ENCODE measurements around the gene ACSF3. TPM values are rescaled to one million over a fixed set of nuclear protein-coding genes. Genes with fewer than 3 reads are reported as not detected.
A peak's percentile ranks its signal among the peaks of the same experiment; 100 is the strongest.

Gene ACSF3
- total RNA-seq, 2 experiments from 2014 or later, result 38.6 to 45.1 TPM

DNA sequence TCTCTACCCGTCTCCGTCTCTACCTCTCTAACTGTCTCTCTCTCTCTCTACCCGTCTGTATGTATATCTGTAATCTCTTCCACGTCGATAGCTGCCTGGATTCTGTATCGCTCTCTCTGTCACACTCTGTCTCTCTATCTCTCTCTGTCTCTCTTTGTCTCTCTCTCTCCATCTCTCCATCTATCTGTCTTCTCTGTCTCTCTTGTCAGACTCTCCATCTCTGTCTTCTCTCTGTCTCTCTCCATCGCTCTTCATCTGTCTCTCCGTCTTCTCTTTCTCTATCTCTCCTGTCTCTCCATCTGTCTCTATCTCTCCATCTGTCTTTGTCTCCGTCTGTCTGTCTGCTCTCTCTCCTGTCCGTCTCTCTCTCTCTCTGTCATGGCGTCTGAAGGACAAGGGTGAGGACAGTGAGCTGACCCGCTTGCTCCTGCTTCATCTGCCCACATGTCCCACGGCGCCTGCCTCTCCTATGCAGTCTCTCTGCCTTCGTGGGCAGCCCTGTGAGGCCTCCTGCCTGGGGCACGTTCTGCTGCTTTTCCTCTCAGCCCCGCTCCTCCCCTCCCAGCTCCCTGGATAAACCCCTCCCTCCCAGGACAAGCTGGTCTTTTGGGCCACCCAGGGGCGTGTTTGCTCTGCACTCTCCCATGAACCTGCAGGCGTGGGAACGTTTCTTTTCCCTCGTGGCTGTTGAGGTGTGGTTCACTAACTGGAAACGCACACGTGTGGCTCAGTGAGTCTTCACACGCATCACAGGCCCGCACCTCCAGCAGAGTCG lies 18.9 kb downstream of the ACSF3 start:
- Mint-ChIP-seq H3K27ac (no peak overlapping the region), H3K4me3 (no peak overlapping the region)
- CTCF ChIA-PET, result no interaction called here

GRCh38 chr16:89113152-89113547 lies 19.5 kb downstream of the ACSF3 start:
- no peaks in the 10 kb centered on the region for H3K27me3 Mint-ChIP-seq (ENCODE audit: low read depth)
- ATAC-seq, result no peak

More for the DNA sequence above, 18.9 kb downstream of the ACSF3 start:
- H3K27me3 Mint-ChIP-seq (ENCODE audit: low read depth), result no peaks in the 10 kb centered on the region
- POLR2A ChIA-PET, result no interaction called here
- H3K4me1 Mint-ChIP-seq (ENCODE audit: low read depth), result peaks cover 33% of the 10 kb centered on the region
- H3K36me3 Mint-ChIP-seq (ENCODE audit: low read depth), result peaks cover 45% of the 10 kb centered on the region
- H3K9me3 Mint-ChIP-seq (ENCODE audit: insufficient read depth), result no peaks in the 10 kb centered on the region
- DNase-seq, result no peak
- ATAC-seq, result no peak

GRCh38 chr16:89113661-89114060 lies 20.0 kb downstream of the ACSF3 start:
- Mint-ChIP-seq H3K9me3 (ENCODE audit: insufficient read depth) (no peaks in the 10 kb centered on the region), H3K4me1 (ENCODE audit: low read depth) (peaks cover 33% of the 10 kb centered on the region), H3K27me3 (ENCODE audit: low read depth) (no peaks in the 10 kb centered on the region), H3K4me3 (no peak overlapping the region), H3K36me3 (ENCODE audit: low read depth) (peaks cover 39% of the 10 kb centered on the region), H3K27ac (no peak overlapping the region)
- no peak for DNase-seq
- ATAC-seq, result no peak
- CTCF ChIA-PET, result no interaction called here
- POLR2A ChIA-PET, result no interaction called here

More at GRCh38 chr16:89113152-89113547, 19.5 kb downstream of the ACSF3 start:
- Mint-ChIP-seq H3K9me3 (ENCODE audit: insufficient read depth) (no peaks in the 10 kb centered on the region), H3K27ac (no peak overlapping the region), H3K4me1 (ENCODE audit: low read depth) (peaks cover 33% of the 10 kb centered on the region), H3K4me3 (no peak overlapping the region), H3K36me3 (ENCODE audit: low read depth) (peaks cover 44% of the 10 kb centered on the region)
- no peak for DNase-seq
- POLR2A ChIA-PET, result no interaction called here
- CTCF ChIA-PET, result no interaction called here

- H3K4me3 Mint-ChIP-seq, result peak overlapping the region; percentile 71
Measured at GRCh38 chr16:89114159-89114981, 20.7 kb downstream of the ACSF3 start.

GRCh38 chr16:89115216-89115861 lies 21.7 kb downstream of the ACSF3 start:
- CTCF ChIA-PET, result interaction anchor here (1.0 to 1.7 kb wide), 4 partner anchors 18 to 304 kb away, joined by 3 to 8 read pairs (median 3); partner anchors contain the start of gene APRT

More at GRCh38 chr16:89114159-89114981, 20.7 kb downstream of the ACSF3 start:
- Mint-ChIP-seq H3K27ac (peak overlapping the region; percentile 95), H3K36me3 (ENCODE audit: low read depth) (peaks cover 42% of the 10 kb centered on the region), H3K27me3 (ENCODE audit: low read depth) (no peaks in the 10 kb centered on the region), H3K4me1 (ENCODE audit: low read depth) (peaks cover 37% of the 10 kb centered on the region), H3K9me3 (ENCODE audit: insufficient read depth) (no peaks in the 10 kb centered on the region)
- ChIA-PET POLR2A (interaction anchor here (1.0 to 2.3 kb wide), 2 partner anchors 17 to 27 kb away, joined by 3 to 24 read pairs; no protein-coding TSS in a partner anchor), CTCF (interaction anchor here (1.7 kb wide), 1 partner anchor 18 kb away, joined by 8 read pairs; no protein-coding TSS in a partner anchor)
- DNase-seq (no peak), ATAC-seq (peak; percentile 4)

GRCh38 chr16:89116341-89117226 lies 22.9 kb downstream of the ACSF3 start:
- ChIA-PET CTCF (interaction anchor here (1.0 to 1.7 kb wide), 4 partner anchors 19 to 305 kb away, joined by 3 to 8 read pairs (median 3); partner anchors contain the start of gene APRT), POLR2A (interaction anchor here (2.1 to 2.3 kb wide), 2 partner anchors 19 to 23 kb away, joined by 8 to 24 read pairs; partner anchors contain the start of gene ACSF3)
- DNase-seq, result no peak
- Mint-ChIP-seq H3K4me3 (no peak overlapping the region), H3K36me3 (ENCODE audit: low read depth) (peaks cover 55% of the 10 kb centered on the region), H3K27me3 (ENCODE audit: low read depth) (no peaks in the 10 kb centered on the region), H3K4me1 (ENCODE audit: low read depth) (peaks cover 42% of the 10 kb centered on the region), H3K9me3 (ENCODE audit: insufficient read depth) (no peaks in the 10 kb centered on the region), H3K27ac (peak overlapping the region; percentile 95)
- ATAC-seq, result no peak

More at GRCh38 chr16:89115216-89115861, 21.7 kb downstream of the ACSF3 start:
- ATAC-seq, result peak; percentile 97
- POLR2A ChIA-PET, result interaction anchor here (0.5 to 2.3 kb wide), 5 partner anchors 18 to 438 kb away, joined by 3 to 24 read pairs (median 3); partner anchors contain the start of gene ACSF3
- peak; percentile 93 for DNase-seq
- Mint-ChIP-seq H3K9me3 (ENCODE audit: insufficient read depth) (no peaks in the 10 kb centered on the region), H3K4me3 (peak overlapping the region; percentile 71), H3K36me3 (ENCODE audit: low read depth) (peaks cover 46% of the 10 kb centered on the region), H3K4me1 (ENCODE audit: low read depth) (peaks cover 37% of the 10 kb centered on the region), H3K27ac (peak overlapping the region; percentile 95), H3K27me3 (ENCODE audit: low read depth) (no peaks in the 10 kb centered on the region)

- ATAC-seq (no peak), DNase-seq (no peak)
- no peaks in the 10 kb centered on the region for H3K27me3 Mint-ChIP-seq (ENCODE audit: low read depth)
- peaks cover 57% of the 10 kb centered on the region for H3K36me3 Mint-ChIP-seq (ENCODE audit: low read depth)
- peaks cover 46% of the 10 kb centered on the region for H3K4me1 Mint-ChIP-seq (ENCODE audit: low read depth)
- POLR2A ChIA-PET, result interaction anchor here (0.6 to 2.1 kb wide), 3 partner anchors 14 to 24 kb away, joined by 3 to 8 read pairs (median 4); partner anchors contain the start of gene ACSF3
- H3K4me3 Mint-ChIP-seq, result no peak overlapping the region
- CTCF ChIA-PET, result no interaction called here
- H3K27ac Mint-ChIP-seq, result peak overlapping the region; percentile 95
- H3K9me3 Mint-ChIP-seq (ENCODE audit: insufficient read depth), result no peaks in the 10 kb centered on the region
Measured at GRCh38 chr16:89117227-89117974, 23.7 kb downstream of the ACSF3 start.

- peaks cover 51% of the 10 kb centered on the region for H3K4me1 Mint-ChIP-seq (ENCODE audit: low read depth)
- ATAC-seq (no peak), DNase-seq (no peak)
- ChIA-PET POLR2A (interaction anchor here (0.6 to 1.5 kb wide), 2 partner anchors 13 to 24 kb away, joined by 3 to 4 read pairs; partner anchors contain the start of gene ACSF3), CTCF (no interaction called here)
- peaks cover 60% of the 10 kb centered on the region for H3K36me3 Mint-ChIP-seq (ENCODE audit: low read depth)
- H3K9me3 Mint-ChIP-seq (ENCODE audit: insufficient read depth), result no peaks in the 10 kb centered on the region
- no peak overlapping the region for H3K4me3 Mint-ChIP-seq
- H3K27ac Mint-ChIP-seq, result no peak overlapping the region
- H3K27me3 Mint-ChIP-seq (ENCODE audit: low read depth), result no peaks in the 10 kb centered on the region
Measured at GRCh38 chr16:89117975-89118289, 24.3 kb downstream of the ACSF3 start.

DNA sequence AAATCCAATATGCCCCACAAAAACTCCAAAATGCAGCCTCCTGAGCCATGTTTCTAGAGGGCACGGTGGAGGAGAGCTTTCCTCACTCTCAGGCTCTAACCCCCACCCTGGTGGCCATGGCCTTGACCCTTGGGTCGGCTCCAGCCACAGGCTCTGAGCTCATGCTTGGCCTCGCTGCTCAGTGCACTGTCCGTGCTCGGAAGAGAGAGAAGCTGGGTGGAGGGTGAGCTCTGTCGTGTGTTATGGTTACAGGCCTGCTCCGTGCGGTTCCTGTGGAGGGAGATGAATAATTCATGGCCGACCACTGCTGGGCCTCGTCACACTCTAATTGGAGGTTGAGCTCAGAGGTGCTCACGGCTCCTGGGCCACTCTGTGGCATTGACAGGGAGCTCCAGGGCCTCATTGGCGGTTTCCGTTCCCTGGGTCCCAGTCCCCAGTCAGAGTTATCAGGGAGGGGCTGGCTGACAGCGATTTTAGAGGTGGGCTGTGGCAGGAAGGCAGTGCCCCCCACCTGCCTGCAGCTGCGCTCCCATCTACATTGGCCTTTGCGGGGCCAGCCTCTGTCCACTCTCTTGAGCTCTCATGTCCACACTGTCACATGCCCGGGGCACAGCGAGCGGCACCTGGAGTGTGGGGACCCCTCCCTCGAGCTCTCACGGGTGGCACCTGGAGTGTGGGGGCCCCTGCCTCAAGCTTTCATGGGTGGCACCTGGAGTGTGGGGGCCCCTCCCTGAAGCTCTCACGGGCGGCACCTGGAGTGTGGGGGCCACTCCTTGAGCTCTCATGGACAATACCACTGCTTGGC lies 24.9 kb downstream of the ACSF3 start:
- H3K4me3 Mint-ChIP-seq, result no peak overlapping the region
- ChIA-PET CTCF (no interaction called here), POLR2A (interaction anchor here (0.6 to 1.5 kb wide), 3 partner anchors 13 to 90 kb away, joined by 3 to 4 read pairs (median 3); partner anchors contain the start of gene ACSF3)
- H3K4me1 Mint-ChIP-seq (ENCODE audit: low read depth), result peaks cover 48% of the 10 kb centered on the region
- peaks cover 65% of the 10 kb centered on the region for H3K36me3 Mint-ChIP-seq (ENCODE audit: low read depth)
- no peaks in the 10 kb centered on the region for H3K27me3 Mint-ChIP-seq (ENCODE audit: low read depth)
- H3K27ac Mint-ChIP-seq, result no peak overlapping the region
- no peak for ATAC-seq
- no peak for DNase-seq
- no peaks in the 10 kb centered on the region for H3K9me3 Mint-ChIP-seq (ENCODE audit: insufficient read depth)

Data from activated CD8-positive, alpha-beta T cell treated with anti-CD3 and anti-CD28 coated beads, Interleukin-2, amount 10 ng/mL, durations not matched to agents 7 days and 5 days (primary cell).